Measurements from ENCODE around the gene SLC19A1.

The SLC19A1 gene

GRCh38 chr21:45487891-45488600 lies 54.2 kb downstream of the SLC19A1 start:
- no peak overlapping the region for H3K4me3 ChIP-seq (replicated peaks; ENCODE audit: low read depth, low read length)
- no peak for TF ChIP-seq CTCF (IDR thresholded peaks at IDR 0.05; ENCODE audit: low read depth, low read length, missing control alignments)
- DNase-seq (ENCODE audit: extremely low read depth, low read depth) = no peak

- no peak overlapping the region for H3K4me3 ChIP-seq (replicated peaks; ENCODE audit: low read depth, low read length)
- TF ChIP-seq CTCF (IDR thresholded peaks at IDR 0.05; ENCODE audit: low read depth, low read length, missing control alignments) = no peak
- DNase-seq (ENCODE audit: extremely low read depth, low read depth) = no peak
These were observed 55.0 kb downstream of the SLC19A1 start for GRCh38 chr21:45487161-45487806.

- TF ChIP-seq CTCF (IDR thresholded peaks at IDR 0.05; ENCODE audit: low read depth, low read length, missing control alignments) = no peak
- no peak for DNase-seq (ENCODE audit: extremely low read depth, low read depth)
- no peak overlapping the region for H3K4me3 ChIP-seq (replicated peaks; ENCODE audit: low read depth, low read length)
These were observed 55.6 kb downstream of the SLC19A1 start for GRCh38 chr21:45486443-45487160.

GRCh38 chr21:45485686-45486442 lies 56.4 kb downstream of the SLC19A1 start:
- TF ChIP-seq CTCF (IDR thresholded peaks at IDR 0.05; ENCODE audit: low read depth, low read length, missing control alignments) = no peak
- DNase-seq (ENCODE audit: extremely low read depth, low read depth) = no peak
- H3K4me3 ChIP-seq (replicated peaks; ENCODE audit: low read depth, low read length) = no peak overlapping the region

- DNase-seq (ENCODE audit: extremely low read depth, low read depth) = no peak
- H3K4me3 ChIP-seq (replicated peaks; ENCODE audit: low read depth, low read length) = no peak overlapping the region
- no peak for TF ChIP-seq CTCF (IDR thresholded peaks at IDR 0.05; ENCODE audit: low read depth, low read length, missing control alignments)
These were observed 57.9 kb downstream of the SLC19A1 start for GRCh38 chr21:45484318-45484717.

All from HFF-Myc (cell line).